MM.1S (cell line): ENCODE measurements around the gene EN1.

ENCODE experiments used
- DNase-seq: peaks from one replicate; pipeline ENCODE4 v3.0.0-alpha.2; 2015
- H2AFZ ChIP-seq: fragments of 300-600 bp; sonication (generic); 2 replicates; pipeline ENCODE4 v1.6.0; 2016; ENCODE audit warnings: antibody characterized with exemption, low read length
- H3F3A ChIP-seq: fragments of 300-600 bp; sonication (generic); 2 replicates; pipeline ENCODE4 v1.6.1; 2016; ENCODE audit warnings: mild to moderate bottlenecking, antibody characterized with exemption, low read length, moderate library complexity, mixed read lengths; ENCODE audit not compliant: insufficient read depth
- H3K27ac ChIP-seq: fragments of 300-600 bp; sonication (generic); 2 replicates; pipeline ENCODE4 v1.5.1; 2016; ENCODE audit warnings: mild to moderate bottlenecking, low read length
- H3K27me3 ChIP-seq: fragments of 300-600 bp; sonication (generic); replicated peaks from 2 replicates; pipeline ENCODE4 v1.6.0; 2016; ENCODE audit warnings: low read length; ENCODE audit not compliant: insufficient read depth
- H3K36me3 ChIP-seq: fragments of 300-600 bp; sonication (generic); replicated peaks from 2 replicates; pipeline ENCODE4 v1.6.1; 2016; ENCODE audit warnings: mild to moderate bottlenecking, low read length, mixed read lengths; ENCODE audit not compliant: insufficient read depth
- H3K4me1 ChIP-seq: fragments of 300-600 bp; sonication (generic); 2 replicates; pipeline ENCODE4 v1.6.1; 2016; ENCODE audit warnings: low read length, mixed read lengths
- H3K4me2 ChIP-seq: fragments of 300-600 bp; sonication (generic); 2 replicates; pipeline ENCODE4 v1.6.0; 2016; ENCODE audit warnings: low read depth, low read length
- H3K4me3 ChIP-seq: fragments of 300-600 bp; sonication (generic); 2 replicates; pipeline ENCODE4 v1.5.1; 2016; ENCODE audit warnings: low read length, mixed read lengths
- H3K79me2 ChIP-seq: fragments of 300-600 bp; sonication (generic); 2 replicates; pipeline ENCODE4 v1.6.1; 2016; ENCODE audit warnings: mixed run types, low read length, mixed read lengths
- H3K9ac ChIP-seq: fragments of 300-600 bp; sonication (generic); 2 replicates; pipeline ENCODE4 v1.6.1; 2016; ENCODE audit warnings: low read length, mixed read lengths
- H3K9me2 ChIP-seq: fragments of 300-600 bp; sonication (generic); replicated peaks from 2 replicates; pipeline ENCODE4 v1.6.1; 2016; ENCODE audit warnings: mild to moderate bottlenecking, low read length, mixed read lengths; ENCODE audit not compliant: insufficient read depth
- H3K9me3 ChIP-seq: fragments of 300-600 bp; sonication (generic); replicated peaks from 2 replicates; pipeline ENCODE4 v1.6.1; 2016; ENCODE audit warnings: mild to moderate bottlenecking, low read length, mixed read lengths; ENCODE audit not compliant: insufficient read depth
- H4K20me1 ChIP-seq: fragments of 300-600 bp; sonication (generic); 2 replicates; pipeline ENCODE4 v1.6.1; 2016; ENCODE audit warnings: mild to moderate bottlenecking, low read length, moderate library complexity, mixed read lengths; ENCODE audit not compliant: insufficient read depth
- CTCF ChIP-seq: fragments of 300-600 bp; sonication (generic); IDR thresholded peaks from 2 replicates; pipeline ENCODE4 v1.5.1; 2016; ENCODE audit warnings: antibody characterized with exemption, low read length, mixed read lengths
- EZH2 ChIP-seq: fragments of 300-600 bp; sonication (generic); optimal IDR thresholded peaks from 2 replicates; pipeline ENCODE3; 2017; ENCODE audit warnings: low read depth, mild to moderate bottlenecking, antibody characterized with exemption, low read length, mixed read lengths
- EZH2phosphoT487 ChIP-seq: fragments of 300-600 bp; sonication (generic); IDR thresholded peaks from 2 replicates; pipeline ENCODE4 v1.6.1; 2018; ENCODE audit warnings: antibody characterized with exemption, low read length

Gene EN1

GRCh38 chr2:118880501-118880900 is 33.1 kb upstream of the EN1 start:
- H3K27me3 ChIP-seq: no peaks in the 10 kb centered on the region
- H3K9me3 ChIP-seq: no peaks in the 10 kb centered on the region
- no peaks in the 10 kb centered on the region for H3K9me2 ChIP-seq
- H3K79me2 ChIP-seq: no peaks in the 10 kb centered on the region
- H3K4me2 ChIP-seq: no peak overlapping the region
- peaks cover 18% of the 10 kb centered on the region for H3K4me1 ChIP-seq
- no peak overlapping the region for H3K9ac ChIP-seq
- no peak for DNase-seq
- no peaks in the 10 kb centered on the region for H4K20me1 ChIP-seq
- no peak overlapping the region for H3K4me3 ChIP-seq
- no peak for TF ChIP-seq EZH2
- no peak for TF ChIP-seq CTCF
- no peak for TF ChIP-seq EZH2phosphoT487
- H2AFZ ChIP-seq: no peak overlapping the region
- H3F3A ChIP-seq: no peaks in the 10 kb centered on the region
- no peak overlapping the region for H3K27ac ChIP-seq
- no peaks in the 10 kb centered on the region for H3K36me3 ChIP-seq

- Histone ChIP-seq H3K9me3 (no peaks in the 10 kb centered on the region), H3F3A (no peaks in the 10 kb centered on the region), H3K36me3 (no peaks in the 10 kb centered on the region), H3K79me2 (no peaks in the 10 kb centered on the region), H3K4me3 (no peak overlapping the region), H3K4me2 (no peak overlapping the region), H4K20me1 (no peaks in the 10 kb centered on the region), H3K9ac (no peak overlapping the region), H2AFZ (no peak overlapping the region), H3K27me3 (no peaks in the 10 kb centered on the region), H3K4me1 (peaks cover 18% of the 10 kb centered on the region), H3K27ac (no peak overlapping the region; the same call in 1 of the 2 replicates), H3K9me2 (no peaks in the 10 kb centered on the region)
- TF ChIP-seq EZH2: no peak
- no peak for TF ChIP-seq EZH2phosphoT487
- no peak for TF ChIP-seq CTCF
- no peak for DNase-seq
Observed at GRCh38 chr2:118878531-118879149, 31.2 kb upstream of the EN1 start.

- TF ChIP-seq EZH2phosphoT487 (no peak), CTCF (no peak), EZH2 (no peak)
- Histone ChIP-seq H3K79me2 (no peaks in the 10 kb centered on the region), H3K36me3 (no peaks in the 10 kb centered on the region), H3K27ac (no peak overlapping the region), H3K4me1 (peaks cover 11% of the 10 kb centered on the region), H3K4me3 (no peak overlapping the region), H3F3A (no peaks in the 10 kb centered on the region), H3K9me3 (no peaks in the 10 kb centered on the region), H3K9ac (no peak overlapping the region), H2AFZ (no peak overlapping the region), H4K20me1 (no peaks in the 10 kb centered on the region), H3K9me2 (no peaks in the 10 kb centered on the region), H3K4me2 (no peak overlapping the region), H3K27me3 (no peaks in the 10 kb centered on the region)
- no peak for DNase-seq
Observed at GRCh38 chr2:118875318-118875717, 27.9 kb upstream of the EN1 start.
